ENCODE measurements around the gene SETD2. TPM values are rescaled to one million over a fixed set of nuclear protein-coding genes. Genes with fewer than 3 reads are reported as not detected.

SETD2 gene
- total and polyA plus RNA-seq, 4 donors: 12.9 to 62.5 (median 33.5) TPM

DNA sequence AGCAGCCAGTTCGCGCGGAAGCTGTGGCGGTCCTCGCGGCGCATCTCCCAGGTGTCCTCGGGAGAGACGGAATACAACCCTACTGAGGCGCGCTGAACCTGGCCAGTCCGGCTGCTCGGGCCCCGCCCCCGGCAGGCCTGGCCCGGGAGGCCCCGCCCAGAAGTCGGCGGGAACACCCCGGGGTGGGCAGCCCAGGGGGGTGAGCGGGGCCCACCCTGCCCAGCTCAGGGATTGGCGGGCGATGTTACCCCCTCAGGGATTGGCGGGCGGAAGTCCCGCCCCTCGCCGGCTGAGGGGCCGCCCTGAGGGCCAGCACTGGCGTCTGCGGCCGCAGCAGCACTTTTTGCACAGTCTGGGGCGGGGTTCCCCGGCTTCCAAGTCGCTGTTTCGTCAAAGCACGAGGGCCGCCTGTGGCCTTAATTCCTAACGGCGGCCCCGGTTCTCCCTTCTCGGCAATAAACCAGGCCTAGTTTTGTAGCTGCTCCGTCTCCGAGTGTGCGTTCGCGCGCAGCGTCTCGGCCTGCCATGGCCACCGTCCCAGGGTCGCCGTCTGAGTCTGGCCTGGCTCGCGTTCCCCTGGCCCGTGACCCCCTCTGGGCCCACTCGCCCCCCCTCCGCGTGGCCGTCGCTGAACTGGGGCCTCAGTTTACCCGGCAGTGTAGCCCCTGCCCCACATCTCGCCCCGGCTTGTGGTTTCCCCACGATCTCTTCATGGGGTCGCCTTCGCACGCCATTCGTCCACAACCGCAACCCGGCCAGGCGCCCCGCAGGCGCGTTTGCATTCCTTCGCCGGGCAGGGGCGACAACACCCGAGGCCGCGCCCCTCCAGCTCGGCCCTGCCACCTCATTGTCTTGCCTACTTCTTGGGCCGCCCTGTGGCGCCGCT, 154.4 kb downstream of the SETD2 start:
- H3K4me3 ChIP-seq (ENCODE audit: low read length in 2 of 2): peak overlapping the region; percentile 7 to 12
- no peaks in the 10 kb centered on the region for H3K36me3 ChIP-seq (ENCODE audit: control insufficient read depth in 1 of 2, insufficient read depth in 2 of 2, low read length in 1 of 2)
- peak; percentile 94 to 95 for DNase-seq
- H3K27ac ChIP-seq (ENCODE audit: low read depth in 1 of 2, low read length in 2 of 2): peak overlapping the region in 1 of 2 donors; percentile 83
- intact Hi-C loops (cut with DNase I): loop anchor here (1.0 to 10.0 kb wide), 2 partner anchors 273 to 305 kb away; partner anchors contain the start of genes TMIE (in 2 of the 2), KIF9 (in 1 of the 2) and KLHL18 (in 1 of the 2)
- WGBS, 2 donors: 2 to 4% methylated on average over 74 to 85 of the region's 85 CpGs
- ATAC-seq (ENCODE audit: low FRiP score): peak; percentile 95
- H3K9me3 ChIP-seq (ENCODE audit: control insufficient read depth, low read length): no peaks in the 10 kb centered on the region
- no peaks in the 10 kb centered on the region for H3K4me1 ChIP-seq (ENCODE audit: control insufficient read depth in 1 of 2, insufficient read depth in 2 of 2, low read length in 2 of 2)
- no peaks in the 10 kb centered on the region for H3K27me3 ChIP-seq (ENCODE audit: control insufficient read depth in 1 of 2, insufficient read depth in 2 of 2, low read length in 1 of 2)

DNA sequence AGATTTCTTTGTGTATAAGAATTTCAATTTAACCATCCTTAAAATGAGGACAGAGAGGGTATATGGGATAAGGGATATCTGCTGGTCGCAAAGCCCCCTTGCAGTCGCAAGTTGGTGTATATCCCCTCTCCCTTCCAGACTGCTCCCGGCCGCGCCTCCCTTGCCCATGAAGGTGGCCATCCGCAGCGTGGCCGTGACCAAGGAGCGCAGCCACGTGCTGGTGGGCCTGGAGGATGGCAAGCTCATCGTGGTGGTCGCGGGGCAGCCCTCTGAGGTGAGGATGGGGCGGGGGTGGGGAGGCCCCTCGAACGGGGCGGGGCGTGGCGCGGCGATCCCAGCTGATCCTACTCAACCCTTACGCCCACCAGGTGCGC, 155.1 kb downstream of the SETD2 start:
- DNase-seq (peak in 1 of 2 donors; percentile 53), ATAC-seq (ENCODE audit: low FRiP score) (peak; percentile 1)
- WGBS, 2 donors: 22 to 40% methylated on average over 13 to 23 of the region's 23 CpGs
- Histone ChIP-seq H3K4me3 (ENCODE audit: low read length in 2 of 2) (no peak overlapping the region), H3K36me3 (ENCODE audit: control insufficient read depth in 1 of 2, insufficient read depth in 2 of 2, low read length in 1 of 2) (no peaks in the 10 kb centered on the region), H3K4me1 (ENCODE audit: control insufficient read depth in 1 of 2, insufficient read depth in 2 of 2, low read length in 2 of 2) (no peaks in the 10 kb centered on the region), H3K9me3 (ENCODE audit: control insufficient read depth, low read length) (no peaks in the 10 kb centered on the region), H3K27me3 (ENCODE audit: control insufficient read depth in 1 of 2, insufficient read depth in 2 of 2, low read length in 1 of 2) (no peaks in the 10 kb centered on the region), H3K27ac (ENCODE audit: low read depth in 1 of 2, low read length in 2 of 2) (no peak overlapping the region)
- intact Hi-C loops (cut with DNase I): loop anchor here (1.0 to 10.0 kb wide), 2 partner anchors 273 to 304 kb away; partner anchors contain the start of genes TMIE (in 2 of the 2), KIF9 (in 1 of the 2) and KLHL18 (in 1 of the 2)

DNA sequence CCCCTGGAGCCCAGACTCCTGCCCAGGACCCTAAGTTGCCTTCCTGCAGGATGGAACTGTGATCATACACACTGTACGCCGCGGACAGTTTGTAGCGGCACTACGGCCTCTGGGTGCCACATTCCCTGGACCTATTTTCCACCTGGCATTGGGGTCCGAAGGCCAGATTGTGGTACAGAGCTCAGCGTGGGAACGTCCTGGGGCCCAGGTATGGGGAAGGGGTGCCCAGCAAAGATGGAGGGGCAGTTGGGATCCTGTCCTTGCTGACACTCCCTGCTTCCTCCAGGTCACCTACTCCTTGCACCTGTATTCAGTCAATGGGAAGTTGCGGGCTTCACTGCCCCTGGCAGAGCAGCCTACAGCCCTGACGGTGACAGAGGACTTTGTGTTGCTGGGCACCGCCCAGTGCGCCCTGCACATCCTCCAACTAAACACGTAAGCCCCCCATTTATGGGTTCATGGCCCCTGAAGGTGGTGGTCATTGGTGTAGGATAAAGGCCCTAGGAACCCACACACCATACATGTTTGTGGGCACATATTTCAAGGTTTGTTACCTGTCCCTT, 155.6 kb downstream of the SETD2 start:
- Histone ChIP-seq H3K4me3 (ENCODE audit: low read length in 2 of 2) (no peak overlapping the region), H3K4me1 (ENCODE audit: control insufficient read depth in 1 of 2, insufficient read depth in 2 of 2, low read length in 2 of 2) (no peaks in the 10 kb centered on the region), H3K27me3 (ENCODE audit: control insufficient read depth in 1 of 2, insufficient read depth in 2 of 2, low read length in 1 of 2) (no peaks in the 10 kb centered on the region), H3K36me3 (ENCODE audit: control insufficient read depth in 1 of 2, insufficient read depth in 2 of 2, low read length in 1 of 2) (no peaks in the 10 kb centered on the region), H3K27ac (ENCODE audit: low read depth in 1 of 2, low read length in 2 of 2) (no peak overlapping the region), H3K9me3 (ENCODE audit: control insufficient read depth, low read length) (no peaks in the 10 kb centered on the region)
- ATAC-seq (ENCODE audit: low FRiP score) (no peak), DNase-seq (peak in 1 of 2 donors; percentile 62)
- intact Hi-C loops (cut with DNase I): loop anchor here (10.0 kb wide), 1 partner anchor 304 kb away; the partner anchor contains the start of gene TMIE (in 2 of the 2)
- 91 to 93% methylated on average over 13 of the region's 13 CpGs for WGBS, 2 donors

DNA sequence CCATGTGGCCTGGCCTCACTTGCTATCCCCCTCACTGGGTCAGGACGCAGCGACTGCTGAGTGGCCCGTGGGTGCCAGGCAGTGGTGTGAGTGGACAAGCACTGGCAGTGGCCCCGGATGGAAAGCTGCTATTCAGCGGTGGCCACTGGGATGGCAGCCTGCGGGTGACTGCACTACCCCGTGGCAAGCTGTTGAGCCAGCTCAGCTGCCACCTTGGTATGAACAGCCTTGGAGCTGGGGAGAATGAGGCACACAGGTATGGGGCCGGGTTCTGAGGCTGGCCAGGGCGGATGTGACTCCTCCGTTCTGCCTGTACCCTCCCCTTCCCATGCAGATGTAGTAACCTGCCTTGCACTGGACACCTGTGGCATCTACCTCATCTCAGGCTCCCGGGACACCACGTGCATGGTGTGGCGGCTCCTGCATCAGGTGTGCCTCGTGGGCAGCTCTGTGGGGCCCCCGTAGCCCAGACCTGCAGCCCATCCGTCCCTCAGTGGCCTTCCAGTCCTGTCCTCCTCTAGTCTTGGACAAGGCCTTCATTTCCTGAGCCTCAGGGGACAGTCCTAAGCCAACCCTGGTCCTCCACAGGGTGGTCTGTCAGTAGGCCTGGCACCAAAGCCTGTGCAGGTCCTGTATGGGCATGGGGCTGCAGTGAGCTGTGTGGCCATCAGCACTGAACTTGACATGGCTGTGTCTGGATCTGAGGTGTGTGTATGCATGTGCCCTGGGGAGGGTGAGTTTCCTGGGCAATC, 156.3 kb downstream of the SETD2 start:
- no peak overlapping the region for H3K27ac ChIP-seq (ENCODE audit: low read depth in 1 of 2, low read length in 2 of 2)
- no peaks in the 10 kb centered on the region for H3K9me3 ChIP-seq (ENCODE audit: control insufficient read depth, low read length)
- peak in 1 of 2 donors; percentile 73 for DNase-seq
- no peaks in the 10 kb centered on the region for H3K4me1 ChIP-seq (ENCODE audit: control insufficient read depth in 1 of 2, insufficient read depth in 2 of 2, low read length in 2 of 2)
- intact Hi-C loops (cut with DNase I): loop anchor here (10.0 kb wide), 1 partner anchor 303 kb away; the partner anchor contains the start of gene TMIE (in 2 of the 2)
- H3K36me3 ChIP-seq (ENCODE audit: control insufficient read depth in 1 of 2, insufficient read depth in 2 of 2, low read length in 1 of 2): no peaks in the 10 kb centered on the region
- no peaks in the 10 kb centered on the region for H3K27me3 ChIP-seq (ENCODE audit: control insufficient read depth in 1 of 2, insufficient read depth in 2 of 2, low read length in 1 of 2)
- no peak overlapping the region for H3K4me3 ChIP-seq (ENCODE audit: low read length in 2 of 2)
- ATAC-seq (ENCODE audit: low FRiP score): no peak
- WGBS, 2 donors: 82% methylated on average over 16 of the region's 16 CpGs

DNA sequence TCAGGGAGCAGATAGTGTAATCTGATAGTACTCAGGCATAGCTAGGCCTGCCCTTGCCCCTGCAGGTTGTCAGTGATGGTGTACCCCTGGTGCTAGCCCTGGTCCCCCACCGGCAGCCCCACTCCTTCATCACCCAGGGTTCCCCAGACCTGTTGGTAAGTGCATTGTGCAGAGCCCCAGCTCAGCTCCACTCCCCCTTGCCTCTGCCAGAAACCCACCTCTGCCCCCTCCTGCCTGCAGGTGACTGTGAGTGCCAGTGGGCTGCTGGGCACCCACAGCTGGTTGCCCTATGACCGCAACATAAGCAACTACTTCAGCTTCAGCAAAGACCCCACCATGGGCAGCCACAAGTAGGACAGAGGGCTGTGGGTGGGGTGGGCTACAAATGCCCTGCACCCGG, 156.9 kb downstream of the SETD2 start:
- DNase-seq: peak in 1 of 2 donors; percentile 62
- Histone ChIP-seq H3K36me3 (ENCODE audit: control insufficient read depth in 1 of 2, insufficient read depth in 2 of 2, low read length in 1 of 2) (no peaks in the 10 kb centered on the region), H3K9me3 (ENCODE audit: control insufficient read depth, low read length) (no peaks in the 10 kb centered on the region), H3K4me1 (ENCODE audit: control insufficient read depth in 1 of 2, insufficient read depth in 2 of 2, low read length in 2 of 2) (no peaks in the 10 kb centered on the region), H3K4me3 (ENCODE audit: low read length in 2 of 2) (no peak overlapping the region), H3K27me3 (ENCODE audit: control insufficient read depth in 1 of 2, insufficient read depth in 2 of 2, low read length in 1 of 2) (no peaks in the 10 kb centered on the region), H3K27ac (ENCODE audit: low read depth in 1 of 2, low read length in 2 of 2) (no peak overlapping the region)
- no peak for ATAC-seq (ENCODE audit: low FRiP score)
- intact Hi-C loops (cut with DNase I): loop anchor here (10.0 kb wide), 1 partner anchor 302 kb away; the partner anchor contains the start of gene TMIE (in 2 of the 2)
- 82 to 89% methylated on average over 3 of the region's 3 CpGs for WGBS, 2 donors

DNA sequence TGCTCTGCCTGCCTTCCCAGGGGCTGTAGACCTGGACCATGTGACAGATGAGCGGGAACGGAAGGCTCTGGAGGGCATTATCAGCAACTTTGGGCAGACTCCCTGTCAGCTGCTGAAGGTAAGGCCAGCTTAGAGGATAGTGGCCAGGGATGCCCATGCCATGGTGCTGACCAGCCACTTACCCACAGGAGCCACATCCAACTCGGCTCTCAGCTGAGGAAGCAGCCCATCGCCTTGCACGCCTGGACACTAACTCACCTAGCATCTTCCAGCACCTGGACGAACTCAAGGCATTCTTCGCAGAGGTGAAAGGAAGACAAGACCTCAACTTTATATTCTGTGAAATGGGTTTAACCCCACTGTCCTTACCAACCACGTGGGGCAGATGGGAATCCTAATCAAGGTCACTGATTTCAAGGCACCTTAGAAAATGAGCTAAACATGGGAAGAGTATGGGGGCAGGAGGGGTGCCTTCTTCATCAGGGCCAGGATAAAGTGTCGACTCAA, 157.7 kb downstream of the SETD2 start:
- no peak for DNase-seq
- no peak overlapping the region for H3K4me3 ChIP-seq (ENCODE audit: low read length in 2 of 2)
- intact Hi-C loops (cut with DNase I): loop anchor here (10.0 kb wide), 1 partner anchor 301 kb away; the partner anchor contains the start of gene TMIE (in 2 of the 2)

DNA sequence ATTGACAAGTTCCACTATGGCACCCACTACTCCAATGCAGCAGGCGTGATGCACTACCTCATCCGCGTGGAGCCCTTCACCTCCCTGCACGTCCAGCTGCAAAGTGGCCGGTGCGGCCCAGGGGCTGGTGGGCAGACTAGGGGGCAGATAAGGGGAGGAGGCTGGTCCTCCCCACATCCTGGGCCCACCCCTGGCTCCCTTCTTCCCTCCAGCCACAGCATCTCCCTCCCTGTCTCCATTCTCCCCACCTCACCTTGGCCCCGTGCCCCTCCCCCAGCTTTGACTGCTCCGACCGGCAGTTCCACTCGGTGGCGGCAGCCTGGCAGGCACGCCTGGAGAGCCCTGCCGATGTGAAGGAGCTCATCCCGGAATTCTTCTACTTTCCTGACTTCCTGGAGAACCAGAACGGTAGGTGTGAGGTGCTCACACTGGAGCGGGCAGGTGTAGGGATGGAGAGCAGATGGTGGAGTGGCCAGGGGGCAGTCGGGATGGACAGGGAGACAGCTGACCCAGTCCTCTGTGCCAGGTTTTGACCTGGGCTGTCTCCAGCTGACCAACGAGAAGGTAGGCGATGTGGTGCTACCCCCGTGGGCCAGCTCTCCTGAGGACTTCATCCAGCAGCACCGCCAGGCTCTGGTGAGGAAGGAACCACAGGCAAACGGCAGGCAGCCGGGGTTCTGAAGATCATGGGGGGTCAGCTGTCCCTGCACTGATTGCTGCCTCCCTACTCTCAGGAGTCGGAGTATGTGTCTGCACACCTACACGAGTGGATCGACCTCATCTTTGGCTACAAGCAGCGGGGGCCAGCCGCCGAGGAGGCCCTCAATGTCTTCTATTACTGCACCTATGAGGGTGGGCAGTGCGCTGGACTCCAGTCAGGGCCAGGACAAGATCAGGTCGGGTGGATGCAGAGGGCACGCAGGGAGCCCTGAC, 158.4 kb downstream of the SETD2 start:
- ATAC-seq (ENCODE audit: low FRiP score) (no peak), DNase-seq (peak in 1 of 2 donors; percentile 70)
- H3K9me3 ChIP-seq (ENCODE audit: control insufficient read depth, low read length): no peaks in the 10 kb centered on the region
- H3K4me3 ChIP-seq (ENCODE audit: low read length in 2 of 2): no peak overlapping the region
- WGBS, 2 donors: 78 to 79% methylated on average over 32 of the region's 32 CpGs
- no peak overlapping the region for H3K27ac ChIP-seq (ENCODE audit: low read depth in 1 of 2, low read length in 2 of 2)
- no peaks in the 10 kb centered on the region for H3K27me3 ChIP-seq (ENCODE audit: control insufficient read depth in 1 of 2, insufficient read depth in 2 of 2, low read length in 1 of 2)
- intact Hi-C loops (cut with DNase I): loop anchor here (2.0 to 10.0 kb wide), 2 partner anchors 25 to 301 kb away; partner anchors contain the start of gene TMIE (in 2 of the 2)
- H3K4me1 ChIP-seq (ENCODE audit: control insufficient read depth in 1 of 2, insufficient read depth in 2 of 2, low read length in 2 of 2): no peaks in the 10 kb centered on the region
- H3K36me3 ChIP-seq (ENCODE audit: control insufficient read depth in 1 of 2, insufficient read depth in 2 of 2, low read length in 1 of 2): no peaks in the 10 kb centered on the region

More for the DNA sequence above, 157.7 kb downstream of the SETD2 start:
- Histone ChIP-seq H3K27ac (ENCODE audit: low read depth in 1 of 2, low read length in 2 of 2) (no peak overlapping the region), H3K4me1 (ENCODE audit: control insufficient read depth in 1 of 2, insufficient read depth in 2 of 2, low read length in 2 of 2) (no peaks in the 10 kb centered on the region), H3K9me3 (ENCODE audit: control insufficient read depth, low read length) (no peaks in the 10 kb centered on the region), H3K36me3 (ENCODE audit: control insufficient read depth in 1 of 2, insufficient read depth in 2 of 2, low read length in 1 of 2) (no peaks in the 10 kb centered on the region), H3K27me3 (ENCODE audit: control insufficient read depth in 1 of 2, insufficient read depth in 2 of 2, low read length in 1 of 2) (no peaks in the 10 kb centered on the region)
- WGBS, 2 donors: 88 to 89% methylated on average over 9 of the region's 9 CpGs
- ATAC-seq (ENCODE audit: low FRiP score): no peak

Measured in aorta (tissue), 5 donors.